Breast epithelium (tissue), 3 donors: ENCODE results near the gene A4GALT.

Source experiments
- CTCF ChIP-seq, 3 donors: fragments of 450-650 bp; IDR thresholded peaks; one replicate each; pipeline ENCODE4 v1.5.1; 2016 to 2017; ENCODE audit warnings: antibody characterized with exemption in 3 of 3, mild to moderate bottlenecking in 3 of 3, moderate library complexity in 3 of 3
- POLR2A ChIP-seq: fragments of 450-650 bp; IDR thresholded peaks from one replicate; pipeline ENCODE4 v1.6.1; 2016; ENCODE audit warnings: antibody characterized with exemption, mild to moderate bottlenecking, moderate library complexity

GRCh38 chr22:42648368-42649245, 72.1 kb downstream of the A4GALT start:
- no peak for TF ChIP-seq CTCF (IDR thresholded peaks at IDR 0.05)
- no peak for TF ChIP-seq POLR2A
